Measurements from ENCODE around the gene PAK4.

DNA sequence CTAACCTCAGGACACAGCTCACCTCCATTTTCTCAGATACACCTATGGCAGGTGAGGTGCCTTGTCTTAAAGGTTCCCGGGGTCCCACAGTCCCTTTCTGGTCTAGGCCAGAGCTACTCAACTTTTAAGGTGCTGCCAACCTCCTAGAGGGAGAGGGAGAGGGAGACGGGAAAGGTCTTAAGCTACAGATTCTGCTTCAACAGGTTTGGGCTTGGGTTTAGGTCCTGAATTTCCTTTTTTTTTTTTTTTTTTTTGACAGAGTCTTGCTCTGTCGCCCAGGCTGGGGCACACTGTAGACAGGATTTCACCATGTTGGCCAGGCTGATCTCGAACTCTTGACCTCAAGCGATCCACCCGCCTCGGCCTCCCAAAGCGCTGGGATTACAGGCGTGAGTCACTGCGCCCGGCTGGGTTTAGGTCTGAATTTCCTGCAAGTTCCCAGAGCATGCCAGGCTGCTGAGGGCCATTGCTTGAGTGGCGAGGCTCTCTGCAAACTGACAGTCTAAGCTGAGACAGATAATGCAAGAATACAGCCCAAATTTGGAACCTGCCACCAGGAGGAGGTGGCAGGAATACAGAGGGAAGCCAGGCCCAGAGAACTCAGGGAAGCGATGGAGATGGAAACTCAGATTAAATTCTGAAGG lies 86.3 kb downstream of the PAK4 start:
- TF ChIP-seq POLR2A (IDR thresholded peaks at IDR 0.05; ENCODE audit: low read depth, low read length), result no peak
- TF ChIP-seq POLR2AphosphoS5 (IDR thresholded peaks at IDR 0.05; ENCODE audit: low read depth, low read length), result no peak
